K562 (cell line): ENCODE data around the gene SOSTDC1. TPM values are rescaled to one million over a fixed set of nuclear protein-coding genes. Genes with fewer than 3 reads are reported as not detected.
A peak's percentile ranks its signal among the peaks of the same experiment; 100 is the strongest.

Source experiments
- ATF1 ChIP-seq, 2 experiments: fragments of 450-650 bp in 1 of 2; IDR thresholded peaks; 2 replicates each; pipeline ENCODE4 v1.6.1; 2016; ENCODE audit warnings: missing compliant biosample characterization in 1 of 2, missing genetic modification characterization in 1 of 2
- ESRRA ChIP-seq: fragments of 450-650 bp; IDR thresholded peaks from 2 replicates; pipeline ENCODE4 v1.6.1; 2014; ENCODE audit warnings: low read depth, mild to moderate bottlenecking, moderate library complexity, borderline replicate concordance
- ETV1 ChIP-seq: fragments of 450-650 bp; conservative IDR thresholded peaks from 2 replicates; pipeline ENCODE4 v1.6.1; 2016; ENCODE audit warnings: missing genetic modification characterization, control low read depth, low read depth, missing compliant biosample characterization
- FOS ChIP-seq: IDR thresholded peaks from 3 replicates; pipeline ENCODE4 v1.6.1; 2011; ENCODE audit not compliant: insufficient read length; ENCODE audit errors: extremely low read depth
- GTF2B ChIP-seq: IDR thresholded peaks from 2 replicates; pipeline ENCODE4 v1.6.1; 2011; ENCODE audit not compliant: insufficient read length; ENCODE audit errors: extremely low read depth
- JUND ChIP-seq, 2 experiments: IDR thresholded peaks; 2 replicates in 1 of 2; 3 replicates in 1 of 2; pipeline ENCODE4 v1.6.1; 2011; ENCODE audit warnings: borderline replicate concordance in 2 of 2, low read depth in 2 of 2, low read length in 2 of 2, improper control_type of control experiment in 1 of 2, missing biosample characterization in 1 of 2, missing genetic modification characterization in 1 of 2, missing genetic modification reagents in 1 of 2
- KAT7 ChIP-seq: sonication (generic); formaldehyde crosslinking; IDR thresholded peaks from 2 replicates; pipeline ENCODE4 v1.8.0; 2022; ENCODE audit warnings: missing genetic modification reagents, mild to moderate bottlenecking, borderline replicate concordance
- MYNN ChIP-seq, 2 experiments: sonication (generic); formaldehyde crosslinking in 1 of 2; IDR thresholded peaks; 2 replicates each; pipeline versions ENCODE4 v1.5.0 to v1.6.1; 2016 to 2020; ENCODE audit warnings: antibody characterized with exemption in 1 of 2, missing genetic modification reagents in 1 of 2
- RHOXF2B ChIP-seq: fragments of 250-450 bp; sonication (Bioruptor Pico); conservative IDR thresholded peaks from 2 replicates; pipeline ENCODE4 v1.5.1; 2021
- SRSF7 ChIP-seq: fragments of 200-400 bp; formaldehyde crosslinking; optimal IDR thresholded peaks from 2 replicates; pipeline ENCODE3; 2017; ENCODE audit warnings: mild to moderate bottlenecking, low read depth, low read length
- TEAD1 ChIP-seq, 2 experiments: fragments of 450-650 bp in 1 of 2; sonication (generic) in 1 of 2; formaldehyde crosslinking; IDR thresholded peaks; 2 replicates each; pipeline versions ENCODE4 v1.4.0 to v1.8.0; 2020 to 2022; ENCODE audit warnings: mild to moderate bottlenecking in 2 of 2, missing genetic modification reagents in 1 of 2
- YBX1 ChIP-seq: fragments of 450-650 bp; IDR thresholded peaks from 2 replicates; pipeline ENCODE4 v1.7.1; 2016; ENCODE audit warnings: mild to moderate bottlenecking
- ZBTB5 ChIP-seq: fragments of 450-650 bp; IDR thresholded peaks from 2 replicates; pipeline ENCODE4 v1.6.1; 2017; ENCODE audit warnings: antibody characterized with exemption
- ZNF668 ChIP-seq: fragments of 250-450 bp; sonication (Bioruptor Pico); IDR thresholded peaks from 2 replicates; pipeline ENCODE4 v1.8.0; 2022; ENCODE audit warnings: mild to moderate bottlenecking, inconsistent platforms
- ZNF699 ChIP-seq: fragments of 250-450 bp; sonication (Bioruptor Pico); IDR thresholded peaks from 2 replicates; pipeline ENCODE4 v1.8.0; 2021; ENCODE audit warnings: mild to moderate bottlenecking, moderate library complexity; ENCODE audit not compliant: insufficient replicate concordance
- polyA plus RNA-seq, 8 experiments: library from polyadenylated mRNA; depleted of rRNA in 4 of 8; stranded (reverse) in 5 of 8; unstranded in 3 of 8; fragments of >200 nt; fragmentation: Nextera tagmentation in 2 of 8; fragmentation: Illumina TruSeq in 1 of 8; extraction: Ambion mirVana in 2 of 8; extraction: Trizol in 1 of 8; gene quantifications; 2 replicates each; pipeline versions ENCODE4 v1.2.1 to v1.2.3, GENCODE V29; 2011 to 2014; ENCODE audit warnings: inconsistent platforms in 1 of 8, missing spikeins in 1 of 8
- total RNA-seq, 7 experiments: library from RNA; depleted of rRNA in 6 of 7; stranded (reverse); fragments of >200 nt in 6 of 7; fragmentation: Illumina TruSeq in 2 of 7; extraction: Trizol in 2 of 7; gene quantifications; 2 replicates each; pipeline versions ENCODE4 v1.2.1 to v1.2.3, GENCODE V29; 2011 to 2021; ENCODE audit warnings: low replicate concordance in 1 of 7
- TF ChIP-seq, protein P1 (sequence below): sonication (generic); formaldehyde crosslinking; IDR thresholded peaks from 2 replicates; pipeline ENCODE4 v1.8.1; 2023; ENCODE audit warnings: missing genetic modification reagents, mild to moderate bottlenecking, borderline replicate concordance
- TF ChIP-seq, protein P2 (sequence below): fragments of 200-800 bp; sonication (Bioruptor generic); IDR thresholded peaks from 2 replicates; pipeline ENCODE4 v1.6.1; 2017; ENCODE audit warnings: missing genetic modification characterization, missing compliant biosample characterization

The SOSTDC1 gene
- total and polyA plus RNA-seq, 9 of the 15 experiments (the other 6 are each of a cell fraction or from before 2014, with no cell fraction given): 8.3 to 48.6 (median 15.9) TPM

DNA sequence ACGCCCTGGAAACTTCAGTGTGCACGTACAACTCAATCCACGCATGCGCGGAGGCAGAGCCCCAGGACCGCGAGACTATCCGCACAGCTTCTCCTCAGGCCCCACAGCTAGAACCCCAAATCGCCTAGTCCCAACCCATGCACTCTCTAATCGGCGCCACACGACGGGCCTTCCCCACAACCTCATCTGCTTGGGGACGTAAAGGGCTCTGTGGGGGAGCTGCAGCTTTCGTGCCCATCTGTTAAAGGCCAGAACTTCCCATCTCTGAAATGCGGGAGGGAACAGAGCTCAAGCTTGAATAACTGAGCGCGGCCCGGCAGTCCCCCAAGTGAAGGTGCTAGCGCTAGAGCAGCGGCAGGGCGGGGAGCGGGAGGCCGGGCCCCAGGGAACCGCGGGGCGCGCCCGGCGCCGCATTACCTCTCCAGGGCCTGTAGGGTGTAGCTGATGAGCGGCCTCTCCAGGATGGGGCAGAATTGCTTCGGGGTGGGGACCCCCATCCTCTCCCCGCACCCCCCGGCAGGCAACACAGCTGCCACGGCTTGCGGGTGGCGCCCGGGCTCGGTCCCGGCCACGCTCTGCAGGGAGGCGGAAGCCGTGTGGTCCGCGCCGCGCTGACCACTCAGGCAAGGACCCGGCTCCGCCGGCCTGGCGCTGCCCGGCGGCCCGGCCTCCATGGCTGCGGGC is 44.7 kb downstream of the SOSTDC1 start (continued):
- 0 out of 2 replicates have a peak, but pooled peaks have one; percentile 16 for TF ChIP-seq MYNN (IDR thresholded peaks at IDR 0.05)
- TF ChIP-seq MYNN (CRISPR knock-in tag; IDR thresholded peaks at IDR 0.05): no peak
- no peak for TF ChIP-seq JUND (IDR thresholded peaks at IDR 0.05; ENCODE audit: borderline replicate concordance, low read depth, low read length)
- TF ChIP-seq JUND (tag; IDR thresholded peaks at IDR 0.05; ENCODE audit: borderline replicate concordance, low read depth, low read length): no peak; the same call in 2 of the 3 replicates
- TF ChIP-seq, protein P1, sequence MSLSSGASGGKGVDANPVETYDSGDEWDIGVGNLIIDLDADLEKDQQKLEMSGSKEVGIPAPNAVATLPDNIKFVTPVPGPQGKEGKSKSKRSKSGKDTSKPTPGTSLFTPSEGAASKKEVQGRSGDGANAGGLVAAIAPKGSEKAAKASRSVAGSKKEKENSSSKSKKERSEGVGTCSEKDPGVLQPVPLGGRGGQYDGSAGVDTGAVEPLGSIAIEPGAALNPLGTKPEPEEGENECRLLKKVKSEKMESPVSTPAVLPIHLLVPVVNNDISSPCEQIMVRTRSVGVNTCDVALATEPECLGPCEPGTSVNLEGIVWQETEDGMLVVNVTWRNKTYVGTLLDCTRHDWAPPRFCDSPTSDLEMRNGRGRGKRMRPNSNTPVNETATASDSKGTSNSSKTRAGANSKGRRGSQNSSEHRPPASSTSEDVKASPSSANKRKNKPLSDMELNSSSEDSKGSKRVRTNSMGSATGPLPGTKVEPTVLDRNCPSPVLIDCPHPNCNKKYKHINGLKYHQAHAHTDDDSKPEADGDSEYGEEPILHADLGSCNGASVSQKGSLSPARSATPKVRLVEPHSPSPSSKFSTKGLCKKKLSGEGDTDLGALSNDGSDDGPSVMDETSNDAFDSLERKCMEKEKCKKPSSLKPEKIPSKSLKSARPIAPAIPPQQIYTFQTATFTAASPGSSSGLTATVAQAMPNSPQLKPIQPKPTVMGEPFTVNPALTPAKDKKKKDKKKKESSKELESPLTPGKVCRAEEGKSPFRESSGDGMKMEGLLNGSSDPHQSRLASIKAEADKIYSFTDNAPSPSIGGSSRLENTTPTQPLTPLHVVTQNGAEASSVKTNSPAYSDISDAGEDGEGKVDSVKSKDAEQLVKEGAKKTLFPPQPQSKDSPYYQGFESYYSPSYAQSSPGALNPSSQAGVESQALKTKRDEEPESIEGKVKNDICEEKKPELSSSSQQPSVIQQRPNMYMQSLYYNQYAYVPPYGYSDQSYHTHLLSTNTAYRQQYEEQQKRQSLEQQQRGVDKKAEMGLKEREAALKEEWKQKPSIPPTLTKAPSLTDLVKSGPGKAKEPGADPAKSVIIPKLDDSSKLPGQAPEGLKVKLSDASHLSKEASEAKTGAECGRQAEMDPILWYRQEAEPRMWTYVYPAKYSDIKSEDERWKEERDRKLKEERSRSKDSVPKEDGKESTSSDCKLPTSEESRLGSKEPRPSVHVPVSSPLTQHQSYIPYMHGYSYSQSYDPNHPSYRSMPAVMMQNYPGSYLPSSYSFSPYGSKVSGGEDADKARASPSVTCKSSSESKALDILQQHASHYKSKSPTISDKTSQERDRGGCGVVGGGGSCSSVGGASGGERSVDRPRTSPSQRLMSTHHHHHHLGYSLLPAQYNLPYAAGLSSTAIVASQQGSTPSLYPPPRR (CRISPR knock-in tag): no peak
- no peak for TF ChIP-seq ZBTB5
- TF ChIP-seq, protein P2, sequence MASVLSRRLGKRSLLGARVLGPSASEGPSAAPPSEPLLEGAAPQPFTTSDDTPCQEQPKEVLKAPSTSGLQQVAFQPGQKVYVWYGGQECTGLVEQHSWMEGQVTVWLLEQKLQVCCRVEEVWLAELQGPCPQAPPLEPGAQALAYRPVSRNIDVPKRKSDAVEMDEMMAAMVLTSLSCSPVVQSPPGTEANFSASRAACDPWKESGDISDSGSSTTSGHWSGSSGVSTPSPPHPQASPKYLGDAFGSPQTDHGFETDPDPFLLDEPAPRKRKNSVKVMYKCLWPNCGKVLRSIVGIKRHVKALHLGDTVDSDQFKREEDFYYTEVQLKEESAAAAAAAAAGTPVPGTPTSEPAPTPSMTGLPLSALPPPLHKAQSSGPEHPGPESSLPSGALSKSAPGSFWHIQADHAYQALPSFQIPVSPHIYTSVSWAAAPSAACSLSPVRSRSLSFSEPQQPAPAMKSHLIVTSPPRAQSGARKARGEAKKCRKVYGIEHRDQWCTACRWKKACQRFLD (CRISPR knock-in tag): peak; percentile 90
- TF ChIP-seq YBX1: no peak
- TF ChIP-seq FOS: no peak
- no peak for TF ChIP-seq ZNF668 (CRISPR knock-in tag)
- no peak for TF ChIP-seq ESRRA
- TF ChIP-seq GTF2B: no peak
- no peak for TF ChIP-seq SRSF7
- no peak for TF ChIP-seq ZNF699 (CRISPR knock-in tag)
- no peak for TF ChIP-seq KAT7 (CRISPR knock-in tag)
- no peak for TF ChIP-seq ETV1 (tag)
- 0 out of 4 replicates have a peak, but pooled peaks have one; percentile 29 to 66 for TF ChIP-seq TEAD1 (CRISPR knock-in tag; IDR thresholded peaks at IDR 0.05)
- no peak for TF ChIP-seq RHOXF2B (CRISPR knock-in tag)
- TF ChIP-seq ATF1 (CRISPR knock-in tag; IDR thresholded peaks at IDR 0.05): no peak
- TF ChIP-seq ATF1 (tag; IDR thresholded peaks at IDR 0.05): peak; percentile 37
